Prostate gland (tissue), 2 donors: ENCODE data around the gene EXOSC2. TPM values are rescaled to one million over a fixed set of nuclear protein-coding genes. Genes with fewer than 3 reads are reported as not detected.
A peak's percentile ranks its signal among the peaks of the same experiment; 100 is the strongest.

Experiments used
- DNase-seq: peaks from one replicate; pipeline ENCODE4 v3.0.0-alpha.2; 2019; ENCODE audit warnings: low spot score
- H3K27ac ChIP-seq, 2 donors: fragments of 200-600 bp; sonication (generic); 2 replicates each; pipeline ENCODE4 v1.5.1; 2017 to 2019
- H3K27me3 ChIP-seq: fragments of 200-600 bp; sonication (generic); replicated peaks from 2 replicates; pipeline ENCODE4 v1.5.1; 2019; ENCODE audit not compliant: insufficient read depth
- H3K36me3 ChIP-seq, 2 donors: fragments of 200-600 bp; sonication (generic); 1 replicate in 1 of 2; 2 replicates in 1 of 2; pipeline versions ENCODE4 v1.5.1 to v1.8.1; 2017 to 2019
- H3K4me1 ChIP-seq: fragments of 200-600 bp; sonication (generic); replicated peaks from 2 replicates; pipeline ENCODE4 v1.5.1; 2019
- H3K4me3 ChIP-seq, 2 donors: fragments of 200-600 bp; sonication (generic); 2 replicates each; pipeline ENCODE4 v1.5.1; 2017 to 2019
- H3K9me3 ChIP-seq: fragments of 200-600 bp; sonication (generic); 2 replicates; pipeline ENCODE4 v1.5.1; 2017
- CTCF ChIP-seq, 4 experiments: fragments of 200-600 bp in 2 of 4; fragments of 450-650 bp in 2 of 4; sonication (generic) in 2 of 4; IDR thresholded peaks; 1 replicate in 3 of 4; 2 replicates in 1 of 4; pipeline ENCODE4 v1.5.1; 2016 to 2019; ENCODE audit warnings: antibody characterized with exemption in 4 of 4, mild to moderate bottlenecking in 2 of 4, moderate library complexity in 2 of 4
- POLR2A ChIP-seq: fragments of 450-650 bp; IDR thresholded peaks from one replicate; pipeline ENCODE4 v1.6.1; 2016; ENCODE audit warnings: antibody characterized with exemption, mild to moderate bottlenecking
- POLR2AphosphoS5 ChIP-seq: sonication (generic); formaldehyde crosslinking; IDR thresholded peaks from one replicate; pipeline ENCODE4 v1.6.1; 2017; ENCODE audit warnings: antibody characterized with exemption
- whole genome bisulfite sequencing: methylation state at CpG from one replicate; pipeline ENCODE4 v1.1.5; 2018; 5-methylcytosine and 5-hydroxymethylcytosine counted together
- intact Hi-C: fragments of 100-400 bp; cut with DNase I; formaldehyde crosslinking; loops from one replicate; pipeline ENCODE4 v1.14.2; 2022
- total RNA-seq, 2 donors: library from RNA; depleted of rRNA; stranded (reverse); fragments of >200 nt; gene quantifications; one replicate each; pipeline ENCODE4 v1.1.0, GENCODE V29; 2016

Gene EXOSC2
- total RNA-seq, 2 donors from 2014 or later, result 18.4 to 22.7 TPM

- Histone ChIP-seq H3K9me3 (no peaks in the 10 kb centered on the region), H3K27ac (no peak overlapping the region), H3K4me3 (no peak overlapping the region), H3K4me1 (no peaks in the 10 kb centered on the region), H3K27me3 (no peaks in the 10 kb centered on the region), H3K36me3 (no peaks in the 10 kb centered on the region)
- intact Hi-C loops, result loop anchor here (5.0 kb wide), 1 partner anchor 61 kb away; no protein-coding TSS in a partner anchor
- no peak for DNase-seq
- 89% methylated on average over 8 of the region's 8 CpGs for WGBS
- no peak for TF ChIP-seq CTCF (IDR thresholded peaks at IDR 0.05)
- no peak for TF ChIP-seq POLR2A
These were observed 17.3 kb downstream of the EXOSC2 start for GRCh38 chr9:130710822-130711352.

GRCh38 chr9:130711469-130711868 lies 17.9 kb downstream of the EXOSC2 start:
- H3K27me3 ChIP-seq, result no peaks in the 10 kb centered on the region
- TF ChIP-seq POLR2A (no peak), POLR2AphosphoS5 (no peak), CTCF (IDR thresholded peaks at IDR 0.05) (no peak)
- H3K9me3 ChIP-seq, result no peaks in the 10 kb centered on the region
- WGBS, result 89% methylated on average over 8 of the region's 8 CpGs
- no peaks in the 10 kb centered on the region for H3K4me1 ChIP-seq
- intact Hi-C loops, result loop anchor here (5.0 kb wide), 1 partner anchor 61 kb away; no protein-coding TSS in a partner anchor
- no peak overlapping the region for H3K27ac ChIP-seq
- no peak for DNase-seq
- no peak overlapping the region for H3K4me3 ChIP-seq
- H3K36me3 ChIP-seq, result no peaks in the 10 kb centered on the region

GRCh38 chr9:130712564-130713285 lies 19.1 kb downstream of the EXOSC2 start:
- WGBS, result 1% methylated on average over 51 of the region's 68 CpGs
- Histone ChIP-seq H3K9me3 (no peaks in the 10 kb centered on the region), H3K27ac (peak overlapping the region; percentile 99), H3K27me3 (no peaks in the 10 kb centered on the region), H3K4me1 (no peaks in the 10 kb centered on the region), H3K36me3 (no peaks in the 10 kb centered on the region), H3K4me3 (peak overlapping the region; percentile 83 to 99)
- no peak for TF ChIP-seq CTCF (IDR thresholded peaks at IDR 0.05)
- TF ChIP-seq POLR2AphosphoS5, result peak; percentile 90
- peak; percentile 80 for TF ChIP-seq POLR2A
- DNase-seq, result peak; percentile 99
- intact Hi-C loops, result loop anchor here (2.0 to 5.0 kb wide), 2 partner anchors 60 to 148 kb away; no protein-coding TSS in a partner anchor

- DNase-seq, result no peak
- peak overlapping the region; percentile 83 to 99 for H3K4me3 ChIP-seq
- no peaks in the 10 kb centered on the region for H3K4me1 ChIP-seq
- H3K27ac ChIP-seq, result peak overlapping the region; percentile 99
- intact Hi-C loops, result loop anchor here (2.0 to 5.0 kb wide), 2 partner anchors 59 to 147 kb away; no protein-coding TSS in a partner anchor
- H3K27me3 ChIP-seq, result no peaks in the 10 kb centered on the region
- no peaks in the 10 kb centered on the region for H3K36me3 ChIP-seq
- TF ChIP-seq POLR2AphosphoS5 (no peak), CTCF (IDR thresholded peaks at IDR 0.05) (no peak), POLR2A (no peak)
- under 1% methylated on average over 25 of the region's 37 CpGs for WGBS
- no peaks in the 10 kb centered on the region for H3K9me3 ChIP-seq
These were observed 19.8 kb downstream of the EXOSC2 start for GRCh38 chr9:130713286-130713960.
